Measurements from ENCODE around the gene RNF214.

GRCh38 chr11:117319214-117319840, 86.9 kb downstream of the RNF214 start:
- TF ChIP-seq POLR2A (IDR thresholded peaks at IDR 0.05; ENCODE audit: low read depth, low read length) (no peak), TAF1 (IDR thresholded peaks at IDR 0.05; ENCODE audit: borderline replicate concordance, low read depth, low read length) (no peak)
